AG04450 (cell line): ENCODE data around the gene SPAG16. TPM values are rescaled to one million over a fixed set of nuclear protein-coding genes. Genes with fewer than 3 reads are reported as not detected.

ENCODE experiments used
- CTCF ChIA-PET: fragments of 300-600, 350-600 bp; formaldehyde crosslinking; extraction: SDS; loops from one replicate; lab custom pipeline; 2022; ENCODE audit warnings: antibody characterized with exemption, inconsistent platforms; lab: Charles Lee
- POLR2A ChIA-PET: fragments of 350-600 bp; formaldehyde crosslinking; extraction: SDS; loops from one replicate; lab custom pipeline; 2021; ENCODE audit warnings: antibody characterized with exemption, inconsistent platforms; lab: Yijun Ruan, JAX
- DNase-seq: peaks from one replicate; pipeline ENCODE4 v3.0.0-alpha.2; 2011; ENCODE audit warnings: low read depth, low spot score
- H3K27ac ChIP-seq: one replicate; pipeline ENCODE4 v1.5.1; 2012; ENCODE audit warnings: low read depth, low read length, control low read depth
- H3K27me3 ChIP-seq: one replicate; pipeline ENCODE4 v1.6.0; 2012; ENCODE audit warnings: low read length; ENCODE audit not compliant: control insufficient read depth, insufficient read depth
- H3K4me3 ChIP-seq: 2 replicates; pipeline ENCODE4 v1.5.1; 2011; ENCODE audit warnings: mild to moderate bottlenecking, low read depth, low read length, control low read depth
- H3K9me3 ChIP-seq: 2 replicates; pipeline ENCODE4 v1.5.1; 2012; ENCODE audit warnings: low read length; ENCODE audit not compliant: control insufficient read depth, insufficient read depth
- polyA plus RNA-seq: library from polyadenylated mRNA; depleted of rRNA; stranded (reverse); fragments of >200 nt; gene quantifications from 2 replicates; pipeline ENCODE4 v1.2.3, GENCODE V29; 2011
- TF ChIP-seq, protein P1 (sequence below): IDR thresholded peaks from 2 replicates; pipeline ENCODE4 v1.5.1; 2011; ENCODE audit warnings: low read depth, low read length, control low read depth, inconsistent platforms

SPAG16 gene
- polyA plus RNA-seq, 1 experiment: 28.1 TPM

GRCh38 chr2:214293593-214293992, 1009.3 kb downstream of the SPAG16 start:
- ChIA-PET POLR2A (no interaction called here), CTCF (interaction anchor here (0.8 kb wide), 1 partner anchor 14 kb away, joined by 5 read pairs; no protein-coding TSS in a partner anchor)
- Histone ChIP-seq H3K27ac (no peak overlapping the region), H3K4me3 (no peak overlapping the region), H3K9me3 (peaks cover 6% of the 10 kb centered on the region; the same call in 1 of the 2 replicates), H3K27me3 (no peaks in the 10 kb centered on the region)
- DNase-seq: no peak
- TF ChIP-seq, protein P1, sequence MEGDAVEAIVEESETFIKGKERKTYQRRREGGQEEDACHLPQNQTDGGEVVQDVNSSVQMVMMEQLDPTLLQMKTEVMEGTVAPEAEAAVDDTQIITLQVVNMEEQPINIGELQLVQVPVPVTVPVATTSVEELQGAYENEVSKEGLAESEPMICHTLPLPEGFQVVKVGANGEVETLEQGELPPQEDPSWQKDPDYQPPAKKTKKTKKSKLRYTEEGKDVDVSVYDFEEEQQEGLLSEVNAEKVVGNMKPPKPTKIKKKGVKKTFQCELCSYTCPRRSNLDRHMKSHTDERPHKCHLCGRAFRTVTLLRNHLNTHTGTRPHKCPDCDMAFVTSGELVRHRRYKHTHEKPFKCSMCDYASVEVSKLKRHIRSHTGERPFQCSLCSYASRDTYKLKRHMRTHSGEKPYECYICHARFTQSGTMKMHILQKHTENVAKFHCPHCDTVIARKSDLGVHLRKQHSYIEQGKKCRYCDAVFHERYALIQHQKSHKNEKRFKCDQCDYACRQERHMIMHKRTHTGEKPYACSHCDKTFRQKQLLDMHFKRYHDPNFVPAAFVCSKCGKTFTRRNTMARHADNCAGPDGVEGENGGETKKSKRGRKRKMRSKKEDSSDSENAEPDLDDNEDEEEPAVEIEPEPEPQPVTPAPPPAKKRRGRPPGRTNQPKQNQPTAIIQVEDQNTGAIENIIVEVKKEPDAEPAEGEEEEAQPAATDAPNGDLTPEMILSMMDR: no peak

GRCh38 chr2:214294426-214294825, 1010.2 kb downstream of the SPAG16 start:
- ChIA-PET CTCF (interaction anchor here (1.2 kb wide), 1 partner anchor 15 kb away, joined by 3 read pairs; no protein-coding TSS in a partner anchor), POLR2A (no interaction called here)

DNA sequence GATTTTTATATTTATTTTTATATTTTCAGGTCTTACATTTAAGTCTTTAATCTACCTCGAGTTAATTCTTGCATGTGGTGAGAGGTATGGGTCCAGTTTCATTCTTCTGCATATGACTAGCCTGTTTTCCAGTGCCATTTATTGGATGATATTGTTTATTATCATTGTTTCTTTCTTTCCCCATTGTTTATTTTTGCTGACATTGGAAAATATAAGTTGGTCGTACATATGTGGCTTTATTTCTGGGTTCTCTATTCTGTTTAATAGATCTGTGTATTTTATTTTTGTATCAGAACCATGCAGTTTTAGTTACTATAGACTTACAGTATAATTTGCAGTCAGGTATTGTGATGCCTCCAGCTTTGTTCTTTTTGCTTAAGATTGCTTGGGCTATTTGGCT, 1013.2 kb downstream of the SPAG16 start:
- H3K27me3 ChIP-seq: no peaks in the 10 kb centered on the region
- peaks cover 6% of the 10 kb centered on the region; the same call in 1 of the 2 replicates for H3K9me3 ChIP-seq
- no peak for DNase-seq
- CTCF ChIA-PET: interaction anchor here (0.6 kb wide), 1 partner anchor 362 kb away, joined by 3 read pairs; no protein-coding TSS in a partner anchor
- no peak overlapping the region for H3K27ac ChIP-seq
- TF ChIP-seq, protein P1: no peak
- H3K4me3 ChIP-seq: no peak overlapping the region
- POLR2A ChIA-PET: no interaction called here

More at GRCh38 chr2:214294426-214294825, 1010.2 kb downstream of the SPAG16 start:
- TF ChIP-seq, protein P1: no peak
- H3K27ac ChIP-seq: no peak overlapping the region
- H3K4me3 ChIP-seq: no peak overlapping the region
- peaks cover 6% of the 10 kb centered on the region; the same call in 1 of the 2 replicates for H3K9me3 ChIP-seq
- DNase-seq: no peak
- H3K27me3 ChIP-seq: no peaks in the 10 kb centered on the region

- no peaks in the 10 kb centered on the region for H3K9me3 ChIP-seq
- no peaks in the 10 kb centered on the region for H3K27me3 ChIP-seq
- TF ChIP-seq, protein P1: peak; percentile 30; the same call in 1 of the 2 replicates
- no peak for DNase-seq
- H3K4me3 ChIP-seq: no peak overlapping the region
- ChIA-PET POLR2A (no interaction called here), CTCF (interaction anchor here (0.5 to 1.0 kb wide), 5 partner anchors 10 to 959 kb away, joined by 3 to 7 read pairs (median 3); no protein-coding TSS in a partner anchor)
- no peak overlapping the region for H3K27ac ChIP-seq
Measured at GRCh38 chr2:214310319-214310718, 1026.1 kb downstream of the SPAG16 start.

DNA sequence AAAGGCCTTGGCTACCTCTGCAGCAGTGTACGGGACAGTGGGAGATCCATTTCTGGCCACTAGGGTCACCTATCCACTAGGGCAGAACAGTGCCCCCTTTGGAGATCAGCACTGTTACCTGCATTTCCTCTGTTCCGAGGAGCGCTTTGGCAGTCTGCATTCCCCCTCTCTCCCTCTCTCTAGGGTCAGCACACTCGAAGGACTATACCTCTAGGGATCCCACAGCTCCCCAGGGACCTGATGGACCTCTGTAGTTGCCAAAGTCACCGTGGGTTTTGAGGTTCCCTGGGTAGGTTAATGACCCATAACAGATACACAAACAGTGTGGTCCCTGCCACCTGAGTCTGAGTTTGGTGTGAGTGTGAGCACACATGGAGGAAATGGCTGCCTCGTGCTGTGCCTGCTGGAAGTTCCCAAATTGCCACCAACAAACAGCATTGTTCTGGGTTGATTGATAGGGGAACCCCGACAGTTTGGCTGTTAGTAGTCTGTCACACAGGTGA, 1026.8 kb downstream of the SPAG16 start:
- H3K27ac ChIP-seq: no peak overlapping the region
- no peak overlapping the region for H3K4me3 ChIP-seq
- no peak for DNase-seq
- H3K27me3 ChIP-seq: no peaks in the 10 kb centered on the region
- no peaks in the 10 kb centered on the region for H3K9me3 ChIP-seq
- TF ChIP-seq, protein P1: 0 out of 2 replicates have a peak, but pooled peaks have one; percentile 11
- ChIA-PET CTCF (interaction anchor here (0.7 to 1.0 kb wide), 4 partner anchors 11 to 958 kb away, joined by 3 to 7 read pairs (median 3); no protein-coding TSS in a partner anchor), POLR2A (no interaction called here)
